ENCODE measurements around the gene NCL.
A peak's percentile ranks its signal among the peaks of the same experiment; 100 is the strongest.
"Not testable (repeated sequence)": the region's sequence is repeated elsewhere in the genome, so short reads cannot be mapped to it uniquely, and the experiment has no call there.

The NCL gene

DNA sequence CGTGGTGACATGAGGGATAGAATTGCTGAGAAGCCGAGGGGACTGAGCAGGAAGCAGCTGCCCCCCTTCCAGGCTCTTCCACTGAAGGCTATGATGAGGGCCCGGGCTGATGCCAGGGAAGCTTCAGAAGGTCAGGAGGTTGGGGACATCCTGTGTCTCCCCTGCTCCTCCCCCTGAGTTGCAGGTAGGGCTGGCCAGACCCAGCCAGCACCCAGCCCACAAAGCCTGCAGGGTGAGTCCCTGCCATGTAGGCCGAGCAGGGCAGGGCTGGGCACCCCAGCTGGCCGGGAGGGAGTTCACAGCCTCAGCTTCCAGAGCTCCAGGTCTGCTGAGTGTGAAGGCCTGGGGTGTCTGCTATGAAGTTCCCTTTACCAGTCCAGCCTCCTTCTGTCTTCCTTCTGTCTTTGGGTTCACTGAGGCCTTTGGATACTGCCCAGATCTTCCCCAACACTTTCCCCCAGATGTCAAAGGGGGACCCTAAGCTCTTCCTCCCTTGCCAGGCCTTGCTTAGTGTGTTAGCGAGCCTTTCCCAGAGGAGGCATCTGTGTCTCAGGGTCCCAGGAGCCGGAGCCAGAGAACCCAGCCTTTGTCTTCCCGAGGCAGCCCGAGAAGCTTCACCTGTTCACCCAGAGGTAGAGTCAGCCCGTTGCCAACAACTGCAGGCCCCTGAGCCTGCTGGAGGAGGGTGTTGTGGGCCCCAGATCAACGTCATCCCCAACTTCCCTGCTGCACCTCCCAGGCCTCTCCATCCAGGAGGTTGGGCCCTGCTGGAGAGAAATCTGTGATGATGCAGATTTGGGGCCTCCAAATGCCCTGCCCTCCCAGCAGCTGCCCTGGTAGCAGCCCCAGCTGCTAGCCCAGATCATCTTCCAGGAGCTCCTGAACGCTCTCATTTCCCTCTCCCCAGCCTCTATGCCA is 3.6 kb upstream of the NCL start:
- no peak for DNase-seq

DNA sequence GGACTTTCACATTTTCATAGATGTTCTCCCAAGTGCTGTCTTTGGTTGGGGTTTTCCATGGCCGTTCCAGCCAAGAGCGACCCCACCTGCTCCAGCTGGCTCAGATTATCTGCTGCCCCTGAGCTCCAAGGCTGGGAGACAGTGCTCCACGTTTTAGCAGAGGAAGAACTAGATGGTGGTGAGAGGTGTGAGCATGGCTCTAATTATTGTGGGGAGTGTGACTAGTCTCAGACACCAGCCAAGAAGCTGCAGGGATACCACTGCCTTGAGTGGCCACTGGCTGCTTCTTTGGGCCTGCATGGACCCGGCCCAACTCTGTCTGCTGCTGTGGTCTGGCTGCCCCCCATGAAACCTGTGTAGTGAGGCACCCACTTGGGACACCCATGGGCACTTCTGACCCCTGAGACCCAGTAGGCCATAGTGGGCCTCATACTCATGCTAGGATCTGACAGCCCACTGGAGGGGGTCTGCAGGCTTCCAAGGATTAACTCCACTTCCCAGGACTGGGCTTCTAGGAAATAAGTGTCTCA is 2.8 kb upstream of the NCL start:
- no peak for DNase-seq

DNA sequence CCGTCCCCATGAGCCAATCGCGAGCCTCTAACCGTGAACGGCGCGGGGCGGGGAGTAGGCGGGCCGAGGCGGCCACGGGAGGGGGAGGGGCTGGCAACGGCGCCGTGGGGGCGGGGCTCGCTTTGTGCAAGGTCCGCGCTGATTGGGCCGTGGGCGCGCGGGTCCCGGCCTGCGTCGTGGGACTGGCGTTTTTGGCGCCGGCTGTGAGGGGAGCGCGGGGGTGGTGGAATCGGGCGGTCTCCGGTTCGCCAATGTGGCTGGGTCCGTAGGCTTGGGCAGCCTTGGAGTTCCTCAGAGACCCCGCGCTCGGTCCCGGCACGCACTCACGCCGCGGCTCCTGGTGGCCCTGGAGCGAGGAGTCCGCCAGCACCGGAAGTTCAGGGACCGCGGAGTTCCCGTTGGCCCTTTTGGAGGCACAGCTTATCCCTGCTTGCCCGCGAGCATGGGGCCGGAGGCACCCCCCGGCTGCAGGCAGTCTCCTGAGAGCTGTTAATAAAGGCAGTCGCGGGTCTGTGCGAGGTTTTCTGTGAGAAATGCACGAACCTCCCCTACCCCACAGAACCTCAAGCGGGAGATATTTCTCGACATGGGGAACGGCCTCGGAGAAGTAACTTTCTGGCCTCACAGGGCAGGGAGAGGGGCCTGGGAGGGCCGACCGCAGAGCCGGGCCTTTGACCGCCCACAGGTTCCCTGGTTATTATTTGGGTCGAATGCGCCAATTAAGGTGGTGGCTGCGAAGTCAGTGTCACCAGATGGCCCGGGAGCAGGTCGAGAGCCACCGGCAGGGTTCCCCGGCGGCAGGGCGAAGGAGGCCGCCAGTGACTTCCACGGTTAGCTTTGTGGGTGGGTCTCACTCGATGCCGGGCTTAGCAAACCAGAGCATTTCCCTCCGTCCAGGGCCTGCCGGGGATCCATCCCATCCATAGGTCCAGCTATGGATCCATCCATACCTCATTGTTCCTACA is 574 bp upstream of the NCL start:
- no peak for DNase-seq

DNA sequence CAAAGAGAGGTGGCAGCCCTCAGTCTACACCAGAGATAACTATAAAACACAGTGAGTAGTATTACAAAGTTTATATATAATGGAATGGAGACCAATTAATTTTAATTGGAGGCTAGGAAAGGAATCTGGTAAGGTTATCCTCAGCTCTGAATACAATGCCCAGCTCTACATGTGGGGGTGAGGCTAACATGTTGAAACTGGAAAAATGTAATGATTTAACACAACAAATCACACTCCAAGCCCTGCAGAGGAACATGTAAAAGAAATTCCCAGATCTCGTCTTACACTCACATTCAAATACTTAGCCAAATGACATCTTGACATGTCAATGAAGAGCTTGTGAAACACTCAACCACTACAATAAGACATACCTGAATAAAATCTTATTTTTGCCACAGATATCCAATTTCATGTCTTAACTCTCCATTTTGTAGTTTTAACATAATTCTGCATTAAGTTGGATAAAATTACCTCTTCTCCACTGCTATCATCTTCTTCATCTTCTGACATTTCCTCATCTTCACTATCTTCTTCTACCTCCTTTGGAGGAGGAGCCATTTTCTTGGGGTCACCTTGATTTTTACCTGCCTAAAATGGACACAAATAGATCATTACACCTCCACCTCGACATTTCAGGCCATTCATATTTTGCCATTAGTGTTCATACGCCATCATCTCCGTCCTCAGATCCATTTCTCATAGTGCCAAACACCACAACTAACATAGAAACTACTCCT is 1.4 kb downstream of the NCL start:
- no peak for DNase-seq

DNA sequence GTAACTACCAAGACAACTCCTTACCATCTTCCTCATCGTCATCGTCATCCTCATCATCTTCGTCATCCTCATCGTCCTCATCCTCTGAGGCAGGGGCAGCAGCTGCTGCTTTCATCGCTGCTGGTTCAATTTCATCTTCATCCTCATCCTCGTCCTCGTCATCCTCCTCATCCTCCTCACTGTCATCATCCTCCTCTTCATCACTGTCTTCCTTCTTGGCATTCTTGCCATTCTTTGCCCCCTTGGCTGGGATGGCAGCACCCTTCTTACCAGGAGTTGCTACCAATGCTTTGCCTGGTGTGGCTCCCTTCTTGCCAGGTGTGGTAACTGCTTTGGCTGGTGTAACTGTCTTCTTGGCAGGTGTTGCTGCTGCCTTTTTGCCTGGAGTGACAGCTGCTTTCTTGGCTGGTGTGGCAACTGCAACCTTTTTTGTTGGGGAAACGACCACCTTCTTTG is 2.7 kb downstream of the NCL start:
- DNase-seq: no peak

DNA sequence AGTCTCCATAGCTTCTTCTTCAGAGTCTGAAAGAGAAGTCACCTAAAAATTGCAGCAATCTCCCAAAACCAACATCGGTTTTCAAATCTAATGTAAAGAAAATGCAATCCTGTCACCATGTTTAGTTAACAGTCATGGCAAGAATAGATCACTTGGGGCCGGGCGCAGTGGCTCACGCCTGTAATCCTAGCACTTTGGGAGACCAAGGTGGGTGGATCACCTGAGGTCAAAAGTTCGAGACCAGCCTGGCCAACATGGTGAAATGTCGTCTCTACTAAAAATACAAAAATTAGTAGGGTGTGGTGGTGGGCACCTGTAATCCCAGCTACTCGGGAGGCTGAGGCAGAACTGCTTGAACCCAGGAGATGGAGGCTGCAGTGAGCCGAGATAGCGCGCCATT is 3.4 kb downstream of the NCL start:
- DNase-seq: not testable (repeated sequence)

DNA sequence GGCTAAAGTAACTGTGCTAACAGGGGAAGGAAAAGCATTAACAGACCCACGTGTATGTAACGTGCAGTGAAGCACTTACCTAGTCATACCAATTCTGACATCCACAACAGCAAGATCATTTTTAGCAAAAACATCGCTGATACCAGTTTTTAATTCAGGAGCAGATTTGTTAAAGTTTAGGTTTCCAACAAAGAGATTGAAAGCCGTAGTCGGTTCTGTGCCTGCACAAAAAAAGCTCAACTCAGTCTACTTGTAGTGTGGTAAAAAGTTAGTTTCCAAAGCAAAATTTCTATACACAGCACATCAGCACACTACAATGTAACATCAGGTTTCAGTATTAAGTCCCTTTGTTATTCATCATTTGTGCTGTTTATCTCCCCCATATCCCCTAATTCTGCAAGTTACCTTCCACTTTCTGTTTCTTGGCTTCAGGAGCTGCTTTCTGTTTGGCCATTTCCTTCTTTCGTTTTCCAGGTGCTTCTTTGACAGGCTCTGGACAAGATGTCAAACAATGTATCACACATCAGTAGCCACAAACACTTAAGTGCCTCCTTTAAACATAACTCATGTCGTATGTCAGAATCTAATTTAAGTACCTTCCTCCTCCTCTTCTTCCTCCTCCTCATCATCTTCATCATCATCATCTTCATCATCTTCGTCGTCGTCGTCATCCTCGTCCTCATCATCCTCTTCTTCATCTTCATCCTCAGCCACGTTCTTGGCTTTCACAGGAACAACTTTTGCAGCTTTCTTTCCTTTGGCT is 4.0 kb downstream of the NCL start:
- DNase-seq: no peak

DNA sequence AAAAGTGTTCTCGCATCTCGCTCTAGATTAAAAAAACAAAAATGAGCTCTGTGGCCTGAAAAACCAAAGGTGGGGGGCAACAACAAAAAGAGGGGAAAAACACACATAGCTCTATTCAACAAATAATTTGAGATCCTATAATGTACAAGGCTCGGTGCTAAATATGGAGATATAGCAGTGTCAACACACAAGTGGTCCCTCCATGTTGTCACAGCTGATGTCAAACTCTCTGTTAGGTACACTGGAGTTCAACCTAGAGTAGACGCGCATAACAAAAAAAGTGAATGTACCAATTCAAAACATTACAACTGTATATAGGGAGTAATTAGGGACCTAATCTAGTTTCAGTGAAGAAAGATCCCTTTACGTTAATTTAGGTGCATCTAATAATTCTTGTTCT is 5.9 kb downstream of the NCL start:
- DNase-seq: no peak

DNA sequence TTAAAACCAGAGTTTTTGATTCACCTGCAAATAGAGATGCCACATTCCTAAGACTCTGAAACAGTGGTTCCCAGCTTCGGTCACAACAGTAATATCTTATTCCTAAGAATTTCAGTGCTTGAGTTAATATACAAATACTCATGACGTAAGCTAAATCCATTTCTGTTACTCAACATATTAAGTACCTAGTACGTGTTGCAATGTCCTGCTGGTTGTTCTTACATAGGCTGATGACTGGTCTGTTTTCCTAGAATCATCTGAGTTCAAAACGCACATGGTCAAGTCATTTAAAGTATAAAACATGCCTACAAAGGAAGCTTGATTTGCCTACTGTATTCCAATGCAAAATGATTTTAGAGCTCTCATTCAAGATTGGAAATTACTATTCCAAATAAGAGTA is 7.2 kb downstream of the NCL start:
- no peak for DNase-seq

DNA sequence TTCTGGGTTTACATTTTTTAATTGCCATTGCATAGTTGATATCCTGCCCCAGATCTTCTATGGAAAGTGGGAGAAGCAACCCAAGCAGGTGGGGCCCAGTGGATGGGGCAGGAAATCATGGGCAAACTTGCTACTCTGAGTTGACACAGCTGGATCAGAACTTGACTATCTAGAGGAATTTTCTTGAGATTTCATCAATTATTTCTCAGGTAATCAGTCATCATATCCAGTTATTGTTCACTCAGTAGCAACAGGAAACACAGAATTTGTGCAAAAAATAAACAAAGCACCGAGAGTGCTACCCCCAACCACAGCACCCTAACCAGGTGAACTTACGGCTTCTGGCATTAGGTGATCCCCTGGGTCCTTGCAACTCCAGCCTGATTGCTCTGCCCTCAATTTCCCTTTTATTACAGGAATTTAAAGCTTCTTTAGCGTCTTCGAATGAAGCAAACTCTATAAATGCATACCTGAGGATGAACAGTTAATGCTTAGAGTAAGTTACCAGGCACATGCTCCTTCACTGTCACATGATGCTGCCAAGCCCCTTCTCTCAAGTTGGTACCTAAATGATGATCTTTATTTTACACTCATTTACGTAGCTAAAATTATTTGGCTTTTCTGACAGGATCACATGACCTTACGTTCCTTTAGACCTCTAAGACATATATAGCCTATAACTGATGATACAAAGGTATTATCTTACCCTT is 7.8 kb downstream of the NCL start:
- DNase-seq: no peak

DNA sequence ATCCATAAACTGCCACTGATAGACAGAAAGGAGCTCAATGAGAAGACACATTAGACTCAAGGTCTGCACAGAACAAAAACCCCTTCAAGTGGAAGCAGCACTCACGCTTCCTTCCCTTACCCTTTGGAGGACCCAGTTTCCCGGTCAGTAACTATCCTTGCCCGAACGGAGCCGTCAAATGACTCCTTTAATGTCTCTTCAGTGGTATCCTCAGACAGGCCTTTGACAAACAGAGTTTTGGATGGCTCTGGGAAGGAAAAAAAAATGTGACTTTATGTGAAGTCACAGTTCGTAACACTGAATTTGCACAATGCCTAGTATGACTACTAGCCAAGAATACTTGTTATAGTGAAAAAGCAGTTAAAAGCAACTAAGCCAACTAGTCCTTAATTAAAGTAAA is 8.4 kb downstream of the NCL start:
- no peak for DNase-seq

DNA sequence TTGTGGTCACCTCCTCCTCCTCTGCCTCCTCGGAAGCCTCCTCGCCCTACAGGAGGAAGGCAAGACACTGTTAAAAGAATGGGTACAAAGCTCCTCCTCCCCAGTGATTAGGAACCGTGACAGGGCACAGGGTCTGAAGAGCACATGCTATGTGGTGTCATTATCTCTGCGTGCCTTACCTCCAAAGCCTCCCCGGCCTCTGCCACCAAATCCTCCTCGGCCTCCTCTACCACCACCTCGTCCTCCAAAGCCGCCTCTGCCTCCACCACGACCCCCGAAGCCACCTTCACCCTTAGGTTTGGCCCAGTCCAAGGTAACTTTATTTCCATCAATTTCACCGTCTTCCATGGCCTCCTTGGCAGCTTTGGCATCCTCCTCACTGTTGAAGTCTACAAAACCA is 9.1 kb downstream of the NCL start:
- DNase-seq: no peak

DNA sequence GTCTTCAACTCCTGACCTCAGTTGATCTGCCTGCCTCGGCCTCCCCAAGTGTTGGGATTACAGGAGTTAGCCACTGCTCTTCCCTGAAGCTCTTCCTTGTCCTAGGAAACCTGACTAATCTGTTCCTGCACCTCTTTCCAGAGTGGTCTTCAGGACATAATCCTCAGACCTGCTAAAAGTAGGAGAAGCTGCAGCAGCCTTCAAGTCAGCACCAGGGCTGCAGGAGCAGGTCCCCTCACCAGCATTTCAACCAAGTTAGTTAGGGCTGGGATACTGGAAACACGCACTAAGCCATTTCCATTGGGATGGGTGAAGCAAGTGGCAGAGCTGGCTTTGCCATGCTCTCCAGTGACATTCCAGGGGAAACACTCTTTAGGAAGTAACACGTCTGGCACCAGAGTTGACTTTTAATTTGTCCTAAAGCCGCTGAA is 9.9 kb downstream of the NCL start:
- no peak for DNase-seq

DNA sequence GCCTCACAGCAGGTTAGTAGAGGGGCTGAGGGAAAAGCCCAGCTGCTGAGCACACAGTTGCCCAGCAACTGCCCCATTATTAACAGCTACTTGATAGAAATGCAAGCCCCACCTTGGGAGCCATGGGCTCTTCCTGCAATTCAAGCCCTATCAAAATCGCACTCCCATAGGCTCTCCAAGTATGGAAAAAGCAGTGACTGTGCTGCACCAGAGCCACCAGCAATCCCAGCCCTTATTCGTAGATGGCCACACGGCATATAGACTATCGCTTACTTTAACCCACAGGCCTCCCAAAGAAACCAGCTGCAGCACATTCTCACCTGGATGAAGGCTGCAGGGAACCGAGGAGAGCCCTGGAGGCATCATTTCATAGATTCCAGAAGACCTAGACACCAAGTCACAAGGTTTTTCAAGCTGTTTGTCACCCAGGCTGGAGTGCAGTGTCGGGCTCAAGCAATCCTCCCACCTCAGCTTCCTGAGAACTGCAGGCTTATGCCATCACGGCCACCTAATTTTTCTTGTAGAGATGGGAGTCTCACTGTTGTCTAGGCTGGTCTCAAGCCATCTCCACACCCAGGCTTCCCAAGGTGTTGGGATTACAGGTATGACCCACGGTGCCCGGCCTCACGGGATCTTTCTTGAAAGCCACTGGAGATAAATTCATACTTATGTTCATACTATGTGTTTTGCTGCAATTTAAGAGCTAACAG is 11.3 kb downstream of the NCL start:
- peak; percentile 45 for DNase-seq

DNA sequence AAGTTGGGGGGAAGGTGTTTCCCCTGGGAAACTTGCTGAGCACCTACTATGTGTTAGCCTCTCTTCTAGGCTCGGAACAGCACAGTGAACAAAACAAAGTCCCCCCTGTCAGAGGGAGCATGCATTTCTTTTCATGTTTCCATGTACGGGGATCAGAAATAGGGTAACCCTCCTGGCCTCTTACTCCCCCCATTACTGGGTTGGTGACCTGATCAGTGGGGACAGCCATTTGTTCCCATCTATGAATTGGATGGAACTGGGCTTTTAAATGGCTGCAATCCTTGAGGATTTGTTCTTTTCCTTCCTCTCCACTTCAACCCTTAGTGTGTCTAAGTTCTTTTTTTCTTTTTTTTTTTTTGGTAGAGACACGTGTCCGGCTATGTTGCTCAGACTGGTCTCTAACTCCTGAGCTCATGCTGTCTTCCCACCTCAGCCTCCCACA is 13.7 kb downstream of the NCL start:
- no peak for DNase-seq

DNA sequence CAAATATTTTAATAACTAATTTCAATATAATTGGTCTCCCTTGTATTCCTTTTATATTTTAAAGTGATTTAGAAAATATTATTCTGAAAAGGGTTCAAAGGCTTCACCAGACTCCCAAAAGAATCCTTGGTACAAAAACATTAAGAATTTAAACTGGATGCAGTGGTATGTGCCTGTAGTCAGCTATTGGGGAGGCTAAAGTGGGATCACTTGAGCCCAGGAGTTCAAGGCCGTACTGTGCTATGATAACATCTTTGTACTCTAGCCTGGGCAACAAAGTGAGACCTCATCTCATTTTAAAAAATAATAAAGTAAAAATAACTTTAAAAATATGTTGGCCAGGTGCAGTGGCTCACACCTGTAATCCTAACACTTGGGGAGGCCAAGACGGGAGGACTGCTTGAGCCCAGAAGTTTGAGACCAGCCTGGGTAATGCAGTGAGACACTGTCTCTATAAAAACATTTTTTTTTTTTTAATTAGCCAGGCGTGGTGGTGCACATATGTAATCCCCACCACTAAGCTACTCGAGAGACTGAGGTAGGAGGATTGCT is 14.7 kb downstream of the NCL start:
- DNase-seq: no peak

DNA sequence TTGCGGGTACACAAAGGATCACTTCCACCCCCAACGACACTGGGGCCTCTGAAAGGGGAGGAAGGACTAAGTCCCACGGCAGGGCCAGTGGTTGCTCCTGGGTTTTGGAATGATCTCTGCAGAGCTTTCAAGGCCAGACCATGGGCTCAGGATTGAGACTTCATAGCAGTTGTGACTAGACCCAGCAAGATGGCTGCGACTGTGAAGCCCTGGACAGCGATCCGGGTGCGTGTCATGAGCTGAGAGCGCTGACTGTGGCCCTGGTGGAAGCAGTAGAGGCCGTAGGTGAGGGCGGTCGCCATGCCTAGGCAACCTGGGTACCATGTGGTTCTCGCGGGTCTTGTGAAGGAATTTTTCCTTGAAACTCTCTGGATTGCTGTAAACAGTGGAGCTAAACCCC is 27.3 kb downstream of the NCL start:
- DNase-seq: no peak

DNA sequence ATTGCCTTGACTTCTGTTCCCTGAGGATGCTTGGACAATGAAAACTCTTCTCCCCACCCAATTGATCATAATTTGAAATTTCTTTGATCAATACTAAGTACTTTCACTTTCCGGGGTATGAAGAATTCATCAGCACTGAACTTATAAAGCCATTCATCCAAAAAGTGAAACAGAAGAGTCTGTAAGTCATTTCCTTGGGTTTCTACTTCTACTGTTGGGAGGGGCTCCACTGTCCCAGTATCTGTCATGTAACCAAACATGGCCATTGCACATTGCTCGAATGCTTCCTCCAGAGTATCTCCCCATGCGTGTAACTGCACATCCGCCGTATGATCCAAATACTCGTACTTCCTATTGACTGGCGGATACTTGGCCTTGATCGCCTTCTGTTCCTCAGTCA is 30.3 kb downstream of the NCL start:
- no peak for DNase-seq

DNA sequence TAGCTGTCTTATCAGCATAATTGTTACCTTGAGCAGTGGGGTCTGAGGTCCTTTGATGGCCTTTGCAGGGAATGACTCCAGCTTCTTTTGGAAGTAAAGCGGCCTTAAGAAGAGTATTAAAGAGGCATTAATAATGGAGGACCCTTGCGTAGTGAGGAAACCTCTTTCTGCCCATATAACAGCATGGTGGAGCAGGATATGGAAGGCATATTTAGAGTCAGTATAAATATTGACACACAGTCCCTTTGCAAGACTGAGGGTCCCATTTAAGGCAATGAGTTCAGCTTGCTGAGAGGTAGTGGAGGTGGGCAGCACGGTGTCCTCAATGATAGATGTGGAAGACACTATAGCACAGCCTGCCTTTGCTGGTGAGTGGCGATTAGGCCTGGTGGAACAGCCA is 32.7 kb downstream of the NCL start:
- DNase-seq: no peak

DNA sequence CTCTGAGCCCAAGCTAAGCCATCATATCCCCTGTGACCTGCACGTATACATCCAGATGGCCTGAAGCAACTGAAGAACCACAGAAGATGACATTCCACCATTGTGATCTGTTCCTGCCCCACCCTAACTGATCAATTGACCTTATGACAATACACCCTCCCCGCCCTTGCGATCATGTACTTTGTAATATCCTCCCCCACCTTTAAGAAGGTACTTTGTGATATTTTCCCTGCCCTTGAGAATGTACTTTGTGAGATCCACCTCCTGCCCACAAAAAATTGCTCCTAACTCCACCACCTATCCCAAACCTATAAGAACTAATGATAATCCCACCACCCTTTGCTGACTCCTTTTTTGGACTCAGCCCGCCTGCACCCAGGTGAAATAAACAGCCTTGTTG is 33.8 kb downstream of the NCL start:
- DNase-seq: not testable (repeated sequence)

Measured in eye (tissue), 1 donor.